CD14-positive monocyte (primary cell): ENCODE results near the gene INS. TPM values are rescaled to one million over a fixed set of nuclear protein-coding genes. Genes with fewer than 3 reads are reported as not detected.

Source experiments
- DNase-seq, 3 donors: peaks; one replicate each; pipeline ENCODE4 v3.0.0-alpha.2; 2011 to 2022
- H2AFZ ChIP-seq: 2 replicates; pipeline ENCODE4 v1.6.0; 2012; ENCODE audit warnings: mild to moderate bottlenecking, low read depth, low read length, inconsistent platforms; ENCODE audit not compliant: insufficient read depth, poor library complexity, severe bottlenecking
- H3K27ac ChIP-seq, 2 donors: 1 replicate in 1 of 2; 2 replicates in 1 of 2; pipeline ENCODE4 v1.5.1; 2012 to 2013; ENCODE audit warnings: low read length in 2 of 2, control low read depth in 1 of 2, inconsistent platforms in 1 of 2, low read depth in 1 of 2, mild to moderate bottlenecking in 1 of 2
- H3K27me3 ChIP-seq, 2 donors: one replicate each; pipeline versions ENCODE4 v1.6.0 to v1.6.1; 2011 to 2013; ENCODE audit warnings: low read length in 2 of 2; ENCODE audit not compliant: control insufficient read depth in 2 of 2, insufficient read depth in 2 of 2
- H3K36me3 ChIP-seq, 2 donors: replicated peaks in 1 of 2; 1 replicate in 1 of 2; 2 replicates in 1 of 2; pipeline versions ENCODE4 v1.5.1 to v1.6.1; 2012 to 2013; ENCODE audit warnings: low read length in 2 of 2, control low read depth in 1 of 2, inconsistent platforms in 1 of 2, mild to moderate bottlenecking in 1 of 2; ENCODE audit not compliant: insufficient read depth in 2 of 2, control insufficient read depth in 1 of 2
- H3K4me1 ChIP-seq, 2 donors: 1 replicate in 1 of 2; 2 replicates in 1 of 2; pipeline versions ENCODE4 v1.5.1 to v1.6.1; 2012 to 2013; ENCODE audit warnings: low read length in 2 of 2, control low read depth in 1 of 2, inconsistent platforms in 1 of 2, mild to moderate bottlenecking in 1 of 2, moderate library complexity in 1 of 2; ENCODE audit not compliant: insufficient read depth in 2 of 2, control insufficient read depth in 1 of 2
- H3K4me2 ChIP-seq: replicated peaks from 2 replicates; pipeline ENCODE3; 2012; ENCODE audit warnings: low read length, moderate library complexity, mild to moderate bottlenecking; ENCODE audit not compliant: poor library complexity, severe bottlenecking; ENCODE audit errors: extremely low read depth
- H3K4me3 ChIP-seq, 3 experiments: fragments of 200-600 bp in 1 of 3; sonication (generic) in 1 of 3; replicated peaks in 1 of 3; 1 replicate in 2 of 3; 2 replicates in 1 of 3; pipeline ENCODE4 v1.5.1; 2011 to 2013; ENCODE audit warnings: low read length in 3 of 3, mild to moderate bottlenecking in 3 of 3, control low read depth in 2 of 3, low read depth in 2 of 3, inconsistent platforms in 1 of 3, moderate library complexity in 1 of 3
- H3K79me2 ChIP-seq: 2 replicates; pipeline ENCODE4 v1.6.0; 2012; ENCODE audit warnings: mild to moderate bottlenecking, control low read depth, inconsistent platforms, low read length, moderate library complexity; ENCODE audit not compliant: insufficient read depth
- H3K9ac ChIP-seq: 2 replicates; pipeline ENCODE4 v1.6.0; 2017; ENCODE audit warnings: low read length, mild to moderate bottlenecking; ENCODE audit not compliant: insufficient read depth, poor library complexity, severe bottlenecking
- H3K9me3 ChIP-seq, 2 donors: replicated peaks in 1 of 2; 1 replicate in 1 of 2; 2 replicates in 1 of 2; pipeline versions ENCODE4 v1.5.1 to v1.6.1; 2012 to 2013; ENCODE audit warnings: low read length in 2 of 2, control low read depth in 1 of 2; ENCODE audit not compliant: control insufficient read depth in 1 of 2, insufficient read depth in 1 of 2
- H4K20me1 ChIP-seq: 2 replicates; pipeline ENCODE4 v1.6.0; 2012; ENCODE audit warnings: mild to moderate bottlenecking, low read length, control low read depth, moderate library complexity; ENCODE audit not compliant: insufficient read depth
- H3K27ac Mint-ChIP-seq, 7 donors: one replicate each; pipeline ENCODE4 v1.8.0; 2020; ENCODE audit warnings: mild to moderate bottlenecking in 7 of 7, mixed read lengths in 7 of 7, moderate library complexity in 6 of 7, inconsistent platforms in 2 of 7
- H3K27me3 Mint-ChIP-seq, 3 donors: one replicate each; pipeline ENCODE4 v1.8.0; 2021 to 2022; ENCODE audit warnings: low read depth in 3 of 3, mild to moderate bottlenecking in 3 of 3, mixed read lengths in 3 of 3, moderate library complexity in 3 of 3, inconsistent platforms in 1 of 3
- H3K36me3 Mint-ChIP-seq, 2 donors: one replicate each; pipeline ENCODE4 v1.8.0; 2020; ENCODE audit warnings: mixed read lengths in 2 of 2, inconsistent platforms in 1 of 2, mild to moderate bottlenecking in 1 of 2
- H3K4me1 Mint-ChIP-seq: one replicate; pipeline ENCODE4 v1.8.0; 2020; ENCODE audit warnings: mild to moderate bottlenecking, mixed read lengths
- H3K4me3 Mint-ChIP-seq, 2 donors: one replicate each; pipeline ENCODE4 v1.8.0; 2020; ENCODE audit warnings: mild to moderate bottlenecking in 2 of 2, mixed read lengths in 2 of 2, moderate library complexity in 1 of 2
- H3K9me3 Mint-ChIP-seq, 7 donors: one replicate each; pipeline ENCODE4 v1.8.0; 2020 to 2022; ENCODE audit warnings: mixed read lengths in 7 of 7, mild to moderate bottlenecking in 6 of 7, moderate library complexity in 6 of 7, inconsistent platforms in 2 of 7
- WGBS: methylation state at CpG from one replicate; pipeline ENCODE4 v1.1.5; 2013; ENCODE audit warnings: missing lambda C conversion rate; ENCODE audit not compliant: insufficient coverage; 5-methylcytosine and 5-hydroxymethylcytosine counted together
- intact Hi-C, 2 donors: fragments of 100-400 bp; cut with micrococcal nuclease; formaldehyde crosslinking; loops; one replicate each; pipeline versions ENCODE4 v1.15.0 to v1.15.1; 2023
- polyA plus RNA-seq, 3 donors: library from polyadenylated mRNA; depleted of rRNA in 1 of 3; unstranded in 2 of 3; stranded (reverse) in 1 of 3; fragments of 300-500 nt in 2 of 3; fragments of >200 nt in 1 of 3; fragmentation: Illumina TruSeq in 2 of 3; gene quantifications; 1 replicate in 2 of 3; 2 replicates in 1 of 3; pipeline ENCODE4 v1.2.3, GENCODE V29; 2012 to 2021
- TF ChIP-seq, protein P1 (sequence below): fragments of 200-600 bp; IDR thresholded peaks from one replicate; pipeline ENCODE4 v1.8.0; 2022; ENCODE audit warnings: antibody characterized with exemption, mild to moderate bottlenecking

The INS gene
- polyA plus RNA-seq, 3 donors: not detected

DNA sequence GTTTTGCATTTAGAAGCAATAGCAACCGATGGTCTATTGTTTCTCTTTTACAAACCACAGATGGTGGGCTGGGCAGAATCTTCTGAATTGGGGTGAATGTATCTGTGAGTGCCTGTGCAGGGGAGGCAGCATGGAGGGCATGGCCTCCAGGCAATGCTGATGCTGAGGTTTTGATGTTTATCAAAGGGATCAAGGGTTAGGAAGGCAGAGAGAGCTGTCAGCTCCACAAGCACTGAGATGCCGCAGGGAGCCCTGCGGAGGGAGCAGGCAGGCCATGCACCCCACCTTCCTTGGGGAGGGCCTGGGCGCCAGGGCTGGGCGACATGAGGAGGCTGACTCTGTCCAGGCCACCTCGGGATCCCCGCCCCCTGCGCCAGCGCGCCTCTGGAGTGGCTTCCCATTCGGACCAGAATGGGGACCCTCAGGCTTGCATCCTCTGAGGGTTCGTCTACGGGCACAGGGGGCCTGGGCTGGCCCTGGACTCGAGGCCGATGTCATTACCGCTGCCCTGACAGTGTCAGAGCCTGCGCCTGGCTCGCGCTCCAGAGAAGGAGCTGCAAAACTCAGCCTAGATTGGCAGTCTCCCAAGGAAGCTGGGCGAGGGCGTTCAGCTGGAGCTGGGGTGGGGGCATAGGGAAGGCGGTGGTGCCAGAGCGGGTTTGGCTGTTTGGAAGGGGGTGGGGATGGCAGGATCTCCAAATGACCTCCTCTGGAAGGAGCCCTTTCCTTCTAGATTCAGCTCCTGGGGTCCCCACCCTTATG, 24.5 kb upstream of the INS start:
- Histone ChIP-seq H3K27ac (no peak overlapping the region), H3K4me2 (no peak overlapping the region), H4K20me1 (no peaks in the 10 kb centered on the region), H2AFZ (no peak overlapping the region), H3K4me1 (peaks cover 2 to 13% of the 10 kb centered on the region in 2 donors), H3K27me3 (peaks cover 0 to 10% of the 10 kb centered on the region in 2 donors), H3K4me3 (no peak overlapping the region), H3K79me2 (no peaks in the 10 kb centered on the region), H3K36me3 (no peaks in the 10 kb centered on the region), H3K9ac (no peak overlapping the region), H3K9me3 (no peaks in the 10 kb centered on the region)
- no peak for DNase-seq
- intact Hi-C loops: loop anchor here in 1 of 2 donors (1.0 kb wide), 1 partner anchor 234 kb away; no protein-coding TSS in a partner anchor
- Mint-ChIP-seq H3K27ac (no peak overlapping the region), H3K27me3 (peaks cover 12 to 17% (median 14%) of the 10 kb centered on the region in 3 donors), H3K4me1 (peaks cover 2% of the 10 kb centered on the region), H3K36me3 (no peaks in the 10 kb centered on the region), H3K4me3 (peak overlapping the region in 1 of 2 donors; percentile 19), H3K9me3 (peaks cover 0 to 3% (median 0%) of the 10 kb centered on the region in 7 donors)
- 81% methylated on average over 18 of the region's 23 CpGs for WGBS
- TF ChIP-seq, protein P1, sequence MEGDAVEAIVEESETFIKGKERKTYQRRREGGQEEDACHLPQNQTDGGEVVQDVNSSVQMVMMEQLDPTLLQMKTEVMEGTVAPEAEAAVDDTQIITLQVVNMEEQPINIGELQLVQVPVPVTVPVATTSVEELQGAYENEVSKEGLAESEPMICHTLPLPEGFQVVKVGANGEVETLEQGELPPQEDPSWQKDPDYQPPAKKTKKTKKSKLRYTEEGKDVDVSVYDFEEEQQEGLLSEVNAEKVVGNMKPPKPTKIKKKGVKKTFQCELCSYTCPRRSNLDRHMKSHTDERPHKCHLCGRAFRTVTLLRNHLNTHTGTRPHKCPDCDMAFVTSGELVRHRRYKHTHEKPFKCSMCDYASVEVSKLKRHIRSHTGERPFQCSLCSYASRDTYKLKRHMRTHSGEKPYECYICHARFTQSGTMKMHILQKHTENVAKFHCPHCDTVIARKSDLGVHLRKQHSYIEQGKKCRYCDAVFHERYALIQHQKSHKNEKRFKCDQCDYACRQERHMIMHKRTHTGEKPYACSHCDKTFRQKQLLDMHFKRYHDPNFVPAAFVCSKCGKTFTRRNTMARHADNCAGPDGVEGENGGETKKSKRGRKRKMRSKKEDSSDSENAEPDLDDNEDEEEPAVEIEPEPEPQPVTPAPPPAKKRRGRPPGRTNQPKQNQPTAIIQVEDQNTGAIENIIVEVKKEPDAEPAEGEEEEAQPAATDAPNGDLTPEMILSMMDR: no peak

DNA sequence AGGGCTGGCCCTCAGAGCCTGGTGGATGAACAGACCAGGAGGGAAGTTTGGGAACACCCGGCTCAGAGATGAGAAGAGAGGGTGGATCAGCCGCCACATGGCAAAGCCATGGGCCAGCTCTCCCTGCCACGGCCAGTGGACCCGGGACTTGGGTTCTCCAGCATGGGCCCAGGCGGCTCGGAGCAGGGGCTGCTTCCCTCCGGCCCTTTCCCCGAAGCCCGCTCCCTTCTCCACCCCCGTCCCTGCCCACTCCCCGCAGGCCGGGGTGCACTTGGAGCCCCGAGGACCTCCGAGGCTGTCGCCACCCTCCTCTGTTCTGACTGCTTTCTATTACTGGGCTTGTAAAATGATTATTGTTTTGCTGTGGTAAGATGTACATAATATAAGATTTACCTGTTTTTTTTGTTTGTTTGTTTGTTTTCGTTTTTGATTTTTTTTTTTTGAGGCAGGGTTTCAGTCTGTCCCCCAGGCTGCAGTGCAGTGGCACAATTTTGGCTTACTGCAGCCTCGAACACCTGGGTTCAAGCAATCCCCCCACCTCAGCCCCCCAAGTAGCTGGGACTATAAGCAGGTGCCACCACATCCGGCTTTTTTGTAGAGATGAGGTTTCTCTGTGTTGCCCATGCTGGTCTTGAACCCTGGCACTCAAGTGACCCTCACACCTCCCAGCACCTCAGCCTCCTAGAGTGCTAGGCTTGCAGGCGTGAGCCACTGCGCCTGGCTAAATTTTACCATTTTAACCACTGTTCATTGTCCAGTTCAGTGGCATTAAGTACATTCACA, 21.9 kb upstream of the INS start:
- whole genome bisulfite sequencing: 100% methylated on average over 6 of the region's 20 CpGs
- DNase-seq: no peak
- Histone ChIP-seq H3K27ac (no peak overlapping the region), H3K9me3 (no peaks in the 10 kb centered on the region), H3K9ac (no peak overlapping the region), H2AFZ (no peak overlapping the region), H3K27me3 (peaks cover 0 to 10% of the 10 kb centered on the region in 2 donors), H3K4me1 (peaks cover 0 to 7% of the 10 kb centered on the region in 2 donors), H3K79me2 (no peaks in the 10 kb centered on the region), H3K4me2 (no peak overlapping the region), H4K20me1 (no peaks in the 10 kb centered on the region), H3K36me3 (no peaks in the 10 kb centered on the region), H3K4me3 (no peak overlapping the region)
- H3K9me3 Mint-ChIP-seq: peaks cover 0 to 3% (median 0%) of the 10 kb centered on the region in 7 donors
- peaks cover 12 to 14% (median 13%) of the 10 kb centered on the region in 3 donors for H3K27me3 Mint-ChIP-seq
- intact Hi-C loops: no loop called here
- H3K4me1 Mint-ChIP-seq: no peaks in the 10 kb centered on the region
- H3K4me3 Mint-ChIP-seq: no peak overlapping the region
- TF ChIP-seq, protein P1: no peak
- H3K27ac Mint-ChIP-seq: no peak overlapping the region
- H3K36me3 Mint-ChIP-seq: no peaks in the 10 kb centered on the region
